SKM-1 (cell line): ENCODE data around the gene ADD1.

Source experiments
- DNase-seq: peaks from one replicate; lab custom pipeline; 2025; ENCODE audit not compliant: unreplicated experiment; lab: John Stamatoyannopoulos, UW

ADD1 gene, protein sequence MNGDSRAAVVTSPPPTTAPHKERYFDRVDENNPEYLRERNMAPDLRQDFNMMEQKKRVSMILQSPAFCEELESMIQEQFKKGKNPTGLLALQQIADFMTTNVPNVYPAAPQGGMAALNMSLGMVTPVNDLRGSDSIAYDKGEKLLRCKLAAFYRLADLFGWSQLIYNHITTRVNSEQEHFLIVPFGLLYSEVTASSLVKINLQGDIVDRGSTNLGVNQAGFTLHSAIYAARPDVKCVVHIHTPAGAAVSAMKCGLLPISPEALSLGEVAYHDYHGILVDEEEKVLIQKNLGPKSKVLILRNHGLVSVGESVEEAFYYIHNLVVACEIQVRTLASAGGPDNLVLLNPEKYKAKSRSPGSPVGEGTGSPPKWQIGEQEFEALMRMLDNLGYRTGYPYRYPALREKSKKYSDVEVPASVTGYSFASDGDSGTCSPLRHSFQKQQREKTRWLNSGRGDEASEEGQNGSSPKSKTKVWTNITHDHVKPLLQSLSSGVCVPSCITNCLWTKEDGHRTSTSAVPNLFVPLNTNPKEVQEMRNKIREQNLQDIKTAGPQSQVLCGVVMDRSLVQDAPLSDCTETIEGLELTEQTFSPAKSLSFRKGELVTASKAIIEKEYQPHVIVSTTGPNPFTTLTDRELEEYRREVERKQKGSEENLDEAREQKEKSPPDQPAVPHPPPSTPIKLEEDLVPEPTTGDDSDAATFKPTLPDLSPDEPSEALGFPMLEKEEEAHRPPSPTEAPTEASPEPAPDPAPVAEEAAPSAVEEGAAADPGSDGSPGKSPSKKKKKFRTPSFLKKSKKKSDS

GRCh38 chr4:2843263-2843940, at the start of gene ADD1:
ADD1 (plus strand) TSS chr4:2843844; CDS start chr4:2875916, 32,072 bp downstream.
- DNase-seq = peak; percentile 88

DNA sequence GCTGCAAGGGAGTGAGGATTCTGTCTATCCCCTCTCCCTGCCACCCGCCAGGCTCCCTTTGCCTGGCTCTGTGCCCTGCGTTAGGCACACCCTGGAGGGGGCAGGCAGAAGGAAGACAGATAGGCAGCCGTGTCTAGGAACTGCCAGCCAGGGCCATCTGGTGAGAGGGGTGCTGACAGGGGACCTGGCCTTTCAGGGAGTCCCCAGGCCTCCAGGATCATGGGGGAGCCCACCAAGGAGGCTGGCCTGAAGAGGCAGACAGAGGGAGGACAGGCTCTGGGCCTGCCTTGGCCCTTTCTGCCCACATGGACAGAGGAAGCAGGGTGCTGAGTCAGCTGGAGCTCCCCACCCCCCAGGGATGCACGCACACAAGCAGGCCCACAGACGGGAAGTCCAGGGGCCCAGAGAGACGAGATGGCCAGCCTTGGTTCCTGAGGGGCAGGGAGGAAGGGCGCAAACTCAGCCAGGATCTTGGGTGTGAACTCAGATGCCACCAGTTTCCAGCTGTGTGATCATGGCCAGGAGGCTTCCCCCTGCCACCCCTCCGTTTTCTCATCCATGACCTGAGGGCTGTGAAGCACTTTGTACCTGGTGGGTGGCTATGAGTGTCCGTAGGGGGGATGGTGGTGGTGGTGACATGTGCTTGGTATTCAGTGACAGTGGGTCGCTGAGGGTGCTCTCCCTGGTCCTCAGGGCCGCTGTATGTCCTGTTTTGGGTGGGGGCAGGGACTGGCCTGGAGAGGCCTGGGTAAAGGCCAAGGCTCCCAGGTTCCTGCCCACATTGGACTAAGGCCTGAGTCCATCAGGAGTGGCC, 49.0 kb upstream of the ADD1 start:
- DNase-seq = peak; percentile 39

DNA sequence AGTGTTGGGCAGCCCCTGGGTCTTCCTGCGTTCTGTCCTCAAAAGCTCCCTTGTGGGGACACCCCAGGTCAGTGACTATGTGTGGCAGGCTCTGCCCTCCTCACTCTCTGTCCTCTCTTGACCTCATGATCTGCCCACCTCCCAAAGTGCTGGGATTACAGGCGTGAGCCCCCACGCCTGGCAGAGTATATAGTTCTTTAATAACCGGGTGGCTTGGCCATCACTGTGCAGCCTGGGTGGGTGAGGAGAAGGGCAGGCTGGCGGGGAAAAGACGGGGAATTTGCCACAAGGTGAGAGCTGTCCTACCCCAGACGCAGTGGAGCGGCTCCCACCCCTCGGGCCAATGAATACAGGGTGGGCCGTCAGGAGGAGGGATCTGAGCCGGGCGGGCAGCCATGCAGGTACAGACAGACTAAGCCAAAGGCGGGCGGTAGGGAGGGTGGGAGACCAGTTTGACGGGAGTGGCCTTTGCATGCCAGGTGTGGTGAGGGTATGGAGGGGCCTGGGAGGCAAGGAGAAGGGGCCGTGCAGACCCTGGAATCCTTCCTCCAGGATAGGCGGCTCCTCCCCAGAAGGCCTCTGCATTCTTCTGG, 48.2 kb upstream of the ADD1 start:
- DNase-seq = no peak

DNA sequence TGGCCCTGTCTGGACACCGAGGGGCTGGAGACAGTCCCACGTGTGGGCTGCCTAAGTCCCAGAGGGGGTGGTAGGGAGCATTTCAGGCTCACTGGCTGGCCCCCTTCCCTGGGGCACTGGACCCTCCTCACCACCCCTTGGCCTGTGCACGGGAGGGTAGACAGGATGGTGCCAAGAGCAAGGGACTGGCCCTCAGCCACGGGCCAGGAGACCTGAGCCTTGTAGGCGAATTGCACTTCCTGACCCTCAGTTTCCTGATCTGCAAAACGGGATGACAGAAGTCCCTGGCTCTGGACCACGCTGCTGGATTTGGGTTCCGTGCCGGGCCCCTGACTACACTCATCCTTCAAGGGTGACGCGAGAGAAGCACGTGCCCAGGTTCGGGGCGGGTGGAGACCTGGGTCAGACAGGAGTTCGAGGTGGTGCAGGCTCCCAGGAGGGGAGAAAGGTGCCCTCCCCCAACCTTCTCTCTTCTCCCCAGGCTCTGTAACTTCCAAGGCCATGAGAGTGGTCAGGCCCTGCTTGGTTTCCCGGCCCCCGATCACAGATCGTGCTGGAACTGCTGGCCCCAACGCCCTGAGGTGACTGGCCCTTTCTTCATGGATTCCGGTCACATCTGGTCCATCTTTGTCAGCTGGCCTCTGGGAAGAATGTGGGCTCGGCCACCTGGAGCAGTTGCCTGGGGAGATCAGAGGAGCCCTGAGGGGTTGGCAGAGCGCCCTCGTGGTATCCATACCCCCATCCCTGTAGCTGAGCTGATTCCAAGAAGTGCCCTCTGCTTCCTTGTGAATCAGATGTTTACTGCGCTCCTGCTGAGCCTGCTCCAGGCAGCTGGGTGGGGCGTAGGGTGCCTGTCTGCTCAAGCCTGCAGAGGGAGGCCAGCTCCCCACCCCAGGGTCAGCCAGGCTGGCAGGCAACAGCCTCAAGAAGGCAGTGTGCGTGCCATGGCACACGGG, 47.5 kb upstream of the ADD1 start:
- DNase-seq = no peak

DNA sequence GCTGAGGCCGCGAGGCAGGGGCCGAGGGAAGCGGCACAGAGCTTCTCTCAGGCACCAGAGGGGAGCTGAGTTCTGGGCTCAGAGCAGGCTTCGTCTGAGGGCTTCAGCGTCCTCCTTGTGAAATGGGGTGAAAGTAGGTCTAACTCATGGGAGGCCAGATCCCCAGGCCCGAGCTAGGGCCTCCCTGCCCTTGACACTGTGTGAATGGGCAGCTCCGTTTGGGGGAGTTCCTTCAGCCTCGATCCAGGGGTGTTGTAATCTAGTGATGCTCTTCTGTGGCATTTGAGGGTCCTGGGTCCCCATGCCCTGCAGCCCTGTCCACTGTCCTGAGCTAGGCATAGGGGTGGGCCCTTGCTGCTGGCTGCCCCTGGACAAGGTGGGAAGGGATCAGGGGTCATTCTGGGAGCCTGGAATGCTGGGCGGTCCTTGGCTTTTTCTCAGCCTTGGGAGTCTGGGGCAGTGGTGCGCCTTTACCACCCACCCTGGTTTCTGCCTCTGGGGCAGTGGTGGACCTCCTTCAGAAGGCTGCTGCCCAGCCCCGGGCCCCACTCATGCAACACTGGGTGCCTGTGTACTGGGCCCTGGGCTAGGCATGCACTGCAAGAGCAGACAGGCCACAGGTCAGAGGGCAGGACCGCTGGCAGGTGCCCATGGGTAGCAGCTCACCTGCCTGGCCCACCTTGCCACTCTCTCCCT, 46.6 kb upstream of the ADD1 start:
- DNase-seq = no peak

DNA sequence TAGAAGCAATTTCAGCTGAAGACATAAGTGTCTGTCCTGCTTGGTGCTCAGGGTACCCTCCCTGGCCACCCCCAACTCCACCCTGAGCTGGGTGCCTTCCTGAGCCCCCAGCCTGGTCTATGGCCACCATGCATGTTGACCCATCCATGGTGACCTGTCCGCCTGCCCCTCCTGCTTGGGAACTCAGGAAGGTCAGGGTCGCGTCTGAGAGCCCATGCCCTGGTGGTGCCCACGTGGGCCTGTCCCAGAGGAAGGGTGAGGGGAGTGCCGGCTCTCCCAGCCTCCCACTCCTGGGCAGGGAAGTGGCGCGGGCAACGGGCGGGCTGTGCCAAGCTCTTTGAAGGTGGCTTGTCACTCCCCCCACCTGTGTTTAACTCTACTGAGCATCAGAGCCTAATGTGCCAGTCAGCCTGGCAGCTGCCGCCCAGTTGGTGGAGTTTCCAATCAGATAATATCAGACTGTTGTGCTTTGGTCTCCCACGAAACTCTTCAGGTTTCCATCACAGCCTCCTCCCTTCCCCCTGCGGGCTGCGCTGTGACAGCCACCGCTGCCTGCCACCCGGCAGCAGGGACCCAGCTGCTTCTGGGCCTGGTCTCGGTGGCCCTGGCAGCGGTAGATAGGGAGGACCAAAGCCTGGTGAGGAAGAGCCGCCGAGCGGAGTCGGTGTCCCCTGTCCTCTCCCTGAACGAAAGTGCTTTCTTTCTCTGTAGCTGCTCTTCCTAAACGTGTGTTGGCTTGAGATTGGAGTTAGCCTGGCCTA, 45.9 kb upstream of the ADD1 start:
- no peak for DNase-seq

DNA sequence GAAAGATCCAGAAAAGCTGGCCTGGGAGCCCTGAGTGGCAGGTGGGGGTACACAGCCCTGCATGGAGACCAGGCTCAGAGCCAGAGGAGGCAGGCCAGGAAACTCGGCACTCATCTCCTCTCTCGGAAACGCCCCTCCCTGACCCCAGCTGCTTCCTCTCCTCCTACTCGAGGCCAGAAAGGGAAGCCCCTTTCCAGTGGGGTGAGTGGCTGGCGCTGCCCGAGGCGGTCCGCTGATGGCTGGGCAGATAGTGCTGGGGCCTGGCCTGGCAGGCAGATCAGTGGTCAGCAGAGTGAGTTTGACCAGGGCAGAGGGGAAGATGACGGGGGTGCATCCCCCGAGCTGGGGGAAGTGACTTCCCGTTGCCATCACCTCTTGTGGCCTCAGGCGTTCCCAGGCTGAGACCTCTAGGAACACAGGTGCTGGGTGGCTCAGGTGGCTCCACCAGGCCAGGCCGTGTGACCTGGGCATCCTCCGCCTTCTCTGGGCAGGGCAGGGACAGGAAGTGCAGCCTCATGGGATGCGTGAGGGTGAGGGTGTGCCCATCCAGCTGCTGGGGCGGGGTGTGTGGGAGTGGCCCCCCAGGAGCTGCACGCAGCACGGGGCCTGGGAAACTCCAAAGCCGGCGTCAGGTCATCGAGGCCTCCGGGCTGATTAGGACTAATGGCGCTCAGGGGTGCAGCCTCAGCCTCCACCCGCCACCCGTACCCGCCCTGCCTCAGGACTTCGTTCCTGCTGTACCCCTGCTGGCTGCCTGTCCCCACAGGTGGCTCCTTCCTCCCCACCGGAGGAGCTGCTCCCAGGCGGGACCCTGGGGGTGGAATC, 45.0 kb upstream of the ADD1 start:
- peak; percentile 64 for DNase-seq

DNA sequence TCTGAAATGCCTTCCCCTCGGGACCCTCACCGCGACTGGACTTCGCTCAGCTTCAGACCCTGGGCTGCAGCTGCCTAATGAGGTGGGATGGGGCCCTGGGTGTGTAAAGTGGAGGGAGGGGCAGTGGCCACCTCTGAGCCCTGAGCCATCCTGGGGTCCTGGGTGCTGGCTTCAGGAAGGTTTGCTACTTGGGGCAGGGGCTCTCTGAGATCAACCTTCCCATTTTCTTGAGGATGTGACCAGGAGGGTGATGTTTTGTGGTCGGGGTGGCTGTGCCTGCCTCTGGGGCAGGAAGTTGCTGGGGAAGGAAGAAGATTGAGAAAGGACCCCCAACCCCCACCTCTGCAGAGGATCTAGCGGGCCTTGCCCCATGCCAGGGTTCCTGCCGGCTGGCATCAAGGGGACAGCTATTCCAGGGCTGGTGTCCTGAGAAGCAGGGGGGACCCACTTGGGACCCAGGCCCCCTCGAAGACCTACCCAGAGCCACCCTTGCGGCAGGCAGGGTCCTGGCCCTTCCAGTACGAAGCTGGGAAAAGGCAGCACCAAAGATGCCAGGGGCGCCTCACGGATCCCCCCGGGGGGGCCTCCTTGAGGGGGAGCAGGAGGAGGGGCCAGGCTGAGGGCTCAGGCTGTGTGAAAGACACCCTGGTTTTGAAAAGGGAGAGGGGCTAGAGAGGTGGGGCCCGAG, 44.3 kb upstream of the ADD1 start:
- DNase-seq = peak; percentile 60

- no peak for DNase-seq
Observed at GRCh38 chr4:2799971-2800690, 43.5 kb upstream of the ADD1 start.

DNA sequence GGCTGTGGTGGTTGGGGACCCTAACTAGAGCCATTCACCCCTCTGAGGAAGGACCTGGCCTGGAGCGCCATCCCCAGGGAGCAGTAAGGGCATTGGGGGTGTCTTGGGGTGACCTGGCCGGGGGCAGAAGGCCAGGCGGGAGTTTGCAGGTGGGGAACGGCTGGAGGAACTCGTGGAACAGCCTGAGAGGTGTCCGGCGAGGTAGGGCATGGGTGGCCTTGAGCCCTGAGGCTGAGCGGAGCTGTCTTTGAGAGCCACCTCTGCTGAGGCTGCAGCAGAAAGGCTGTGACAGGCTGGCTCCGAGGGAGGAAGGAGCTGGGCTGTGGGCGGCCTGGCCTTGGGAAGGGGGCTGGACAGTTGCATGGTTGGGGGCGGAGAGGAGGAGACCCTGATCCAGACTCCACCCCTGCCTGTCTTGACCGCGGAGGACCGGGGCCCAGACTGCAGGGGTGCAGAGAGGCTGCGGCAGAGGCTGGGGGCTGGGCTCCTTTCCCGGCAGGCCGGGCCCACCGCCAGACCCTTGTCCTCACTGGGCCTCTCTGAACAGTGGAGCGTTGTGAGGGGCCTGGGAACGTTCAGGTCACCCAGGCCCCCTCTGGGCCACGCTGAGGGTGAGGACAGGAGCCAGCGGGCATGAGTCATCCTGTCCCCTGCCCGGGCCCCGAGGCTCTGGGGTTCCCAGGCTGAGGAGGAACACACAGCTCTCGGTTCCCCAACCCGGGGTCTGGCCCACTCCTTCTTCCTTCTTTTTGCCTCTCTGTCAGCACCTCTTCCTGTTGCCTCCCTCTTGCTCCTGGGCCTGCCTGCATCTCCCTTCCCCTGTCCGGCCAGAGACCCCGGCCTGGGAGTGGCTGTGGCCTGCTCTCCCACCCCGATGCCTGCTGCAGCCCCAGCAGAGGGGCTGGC, 42.7 kb upstream of the ADD1 start:
- DNase-seq = peak; percentile 94

DNA sequence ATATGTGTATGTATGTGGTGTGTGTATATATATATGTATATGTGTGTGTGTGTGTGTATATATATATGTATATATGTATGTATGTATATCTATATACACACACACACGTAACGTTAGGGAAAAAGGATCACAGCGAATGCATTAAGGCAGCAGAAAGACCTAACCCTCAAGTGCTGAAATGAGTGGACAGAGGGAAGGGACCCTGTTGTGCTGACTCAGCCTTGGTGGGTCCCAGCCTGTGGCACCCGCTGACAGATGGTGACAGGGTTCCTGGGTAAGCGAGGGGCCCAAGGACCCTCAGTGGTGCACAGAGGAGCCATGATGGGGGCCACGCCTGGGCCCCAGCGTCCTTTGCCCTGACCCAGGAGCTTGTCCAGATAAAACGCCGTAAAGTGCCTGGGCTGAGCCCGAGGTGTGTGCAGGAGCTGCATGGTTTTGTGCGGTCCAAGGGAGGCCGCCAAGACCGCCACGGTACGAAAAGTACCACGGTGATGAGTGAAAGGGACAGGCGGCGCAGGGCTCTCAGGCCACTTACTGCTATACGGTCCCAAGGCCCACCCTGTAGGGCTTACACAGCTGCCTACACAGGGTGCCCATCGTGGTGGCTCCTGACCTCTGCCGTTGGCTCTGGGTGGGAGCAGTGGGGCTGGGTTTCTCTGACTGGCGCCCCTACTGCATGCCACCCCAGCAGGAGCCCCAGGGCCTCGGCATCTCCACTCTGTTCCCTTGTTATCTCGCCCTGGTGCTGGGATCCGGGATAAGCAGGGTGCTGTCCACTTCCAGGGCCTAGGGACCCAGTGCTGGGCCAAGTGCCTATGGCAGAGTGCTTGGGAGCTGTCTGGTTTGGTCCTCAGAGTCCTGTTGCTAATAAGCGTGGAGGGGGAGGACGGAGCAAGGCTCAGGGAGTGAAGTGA, 40.8 kb upstream of the ADD1 start:
- DNase-seq = no peak

GRCh38 chr4:2803624-2804448, 39.8 kb upstream of the ADD1 start:
- no peak for DNase-seq

DNA sequence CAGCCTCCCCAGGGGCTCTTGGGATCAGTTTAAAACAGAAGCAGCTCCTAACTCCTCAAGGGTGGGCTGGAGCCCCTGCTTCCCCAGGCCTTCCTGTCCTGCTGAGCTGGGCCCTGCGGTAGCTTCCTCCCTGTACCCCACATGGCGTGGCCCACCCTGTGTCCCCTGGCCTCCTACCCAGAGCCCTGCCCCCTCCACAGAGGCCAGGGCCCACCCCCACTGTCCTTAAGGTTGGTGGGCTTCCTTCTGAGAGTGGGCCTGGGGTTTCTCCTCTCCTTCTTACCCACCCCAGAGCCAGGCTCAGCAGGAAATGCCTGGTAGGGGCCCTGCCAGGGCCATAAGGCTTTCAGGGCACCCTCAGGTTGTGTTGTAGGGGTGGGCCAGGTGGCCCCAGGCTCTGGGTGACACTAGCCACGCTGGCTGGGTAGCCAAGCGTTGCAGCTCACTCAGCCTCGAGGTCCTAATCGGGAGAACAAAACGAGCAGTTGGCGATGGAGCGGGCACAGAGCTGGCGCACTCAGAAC, 39.1 kb upstream of the ADD1 start:
- no peak for DNase-seq
